HEK293 (cell line): ENCODE results near the gene RBFOX2.

Source experiments
- ZNF530 ChIP-seq: fragments of 450-650 bp; formaldehyde crosslinking; IDR thresholded peaks from 2 replicates; pipeline ENCODE4 v1.5.1; 2016; ENCODE audit warnings: low read depth, missing biosample characterization, missing genetic modification characterization
- ZNF585B ChIP-seq: fragments of 450-650 bp; formaldehyde crosslinking; IDR thresholded peaks from 2 replicates; pipeline ENCODE4 v1.5.1; 2016; ENCODE audit warnings: missing biosample characterization, missing genetic modification characterization
- TF ChIP-seq, protein P1 (sequence below): fragments of 450-650 bp; formaldehyde crosslinking; IDR thresholded peaks from 2 replicates; pipeline ENCODE4 v1.5.1; 2016; ENCODE audit warnings: missing biosample characterization, missing genetic modification characterization
- TF ChIP-seq, protein P2 (sequence below): fragments of 450-650 bp; formaldehyde crosslinking; IDR thresholded peaks from 2 replicates; pipeline ENCODE4 v1.5.1; 2016; ENCODE audit warnings: missing biosample characterization, missing genetic modification characterization

DNA sequence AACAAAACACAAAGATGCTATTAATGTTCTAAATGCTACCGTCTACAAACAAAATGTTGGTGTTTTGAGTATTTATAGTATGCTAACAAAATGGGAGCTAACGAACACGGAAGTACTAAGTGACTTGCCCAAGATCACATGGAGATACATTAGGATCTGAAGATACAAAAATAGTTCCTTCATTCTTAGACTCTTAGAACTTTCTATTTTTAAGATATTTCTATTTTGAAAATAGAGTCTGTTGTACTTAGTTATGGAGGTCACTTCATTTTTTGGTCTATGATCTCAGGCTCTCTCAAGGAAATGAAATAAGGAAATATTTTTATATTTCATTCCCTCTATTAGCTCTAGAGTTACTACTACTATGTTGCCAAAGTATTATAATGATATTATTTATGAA lies 246.7 kb downstream of the RBFOX2 start:
- TF ChIP-seq, protein P1, sequence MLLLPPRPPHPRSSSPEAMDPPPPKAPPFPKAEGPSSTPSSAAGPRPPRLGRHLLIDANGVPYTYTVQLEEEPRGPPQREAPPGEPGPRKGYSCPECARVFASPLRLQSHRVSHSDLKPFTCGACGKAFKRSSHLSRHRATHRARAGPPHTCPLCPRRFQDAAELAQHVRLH (tag by site-specific recombination): no peak
- TF ChIP-seq, protein P2, sequence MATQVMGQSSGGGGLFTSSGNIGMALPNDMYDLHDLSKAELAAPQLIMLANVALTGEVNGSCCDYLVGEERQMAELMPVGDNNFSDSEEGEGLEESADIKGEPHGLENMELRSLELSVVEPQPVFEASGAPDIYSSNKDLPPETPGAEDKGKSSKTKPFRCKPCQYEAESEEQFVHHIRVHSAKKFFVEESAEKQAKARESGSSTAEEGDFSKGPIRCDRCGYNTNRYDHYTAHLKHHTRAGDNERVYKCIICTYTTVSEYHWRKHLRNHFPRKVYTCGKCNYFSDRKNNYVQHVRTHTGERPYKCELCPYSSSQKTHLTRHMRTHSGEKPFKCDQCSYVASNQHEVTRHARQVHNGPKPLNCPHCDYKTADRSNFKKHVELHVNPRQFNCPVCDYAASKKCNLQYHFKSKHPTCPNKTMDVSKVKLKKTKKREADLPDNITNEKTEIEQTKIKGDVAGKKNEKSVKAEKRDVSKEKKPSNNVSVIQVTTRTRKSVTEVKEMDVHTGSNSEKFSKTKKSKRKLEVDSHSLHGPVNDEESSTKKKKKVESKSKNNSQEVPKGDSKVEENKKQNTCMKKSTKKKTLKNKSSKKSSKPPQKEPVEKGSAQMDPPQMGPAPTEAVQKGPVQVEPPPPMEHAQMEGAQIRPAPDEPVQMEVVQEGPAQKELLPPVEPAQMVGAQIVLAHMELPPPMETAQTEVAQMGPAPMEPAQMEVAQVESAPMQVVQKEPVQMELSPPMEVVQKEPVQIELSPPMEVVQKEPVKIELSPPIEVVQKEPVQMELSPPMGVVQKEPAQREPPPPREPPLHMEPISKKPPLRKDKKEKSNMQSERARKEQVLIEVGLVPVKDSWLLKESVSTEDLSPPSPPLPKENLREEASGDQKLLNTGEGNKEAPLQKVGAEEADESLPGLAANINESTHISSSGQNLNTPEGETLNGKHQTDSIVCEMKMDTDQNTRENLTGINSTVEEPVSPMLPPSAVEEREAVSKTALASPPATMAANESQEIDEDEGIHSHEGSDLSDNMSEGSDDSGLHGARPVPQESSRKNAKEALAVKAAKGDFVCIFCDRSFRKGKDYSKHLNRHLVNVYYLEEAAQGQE (tag by site-specific recombination): no peak
- TF ChIP-seq ZNF530 (tag by site-specific recombination) (no peak), ZNF585B (tag by site-specific recombination) (no peak)
